Measurements from ENCODE around the gene SIAH3. TPM values are rescaled to one million over a fixed set of nuclear protein-coding genes. Genes with fewer than 3 reads are reported as not detected.

The SIAH3 gene
- total and polyA plus RNA-seq, 7 donors, result 0.01 TPM; not detected in 6

DNA sequence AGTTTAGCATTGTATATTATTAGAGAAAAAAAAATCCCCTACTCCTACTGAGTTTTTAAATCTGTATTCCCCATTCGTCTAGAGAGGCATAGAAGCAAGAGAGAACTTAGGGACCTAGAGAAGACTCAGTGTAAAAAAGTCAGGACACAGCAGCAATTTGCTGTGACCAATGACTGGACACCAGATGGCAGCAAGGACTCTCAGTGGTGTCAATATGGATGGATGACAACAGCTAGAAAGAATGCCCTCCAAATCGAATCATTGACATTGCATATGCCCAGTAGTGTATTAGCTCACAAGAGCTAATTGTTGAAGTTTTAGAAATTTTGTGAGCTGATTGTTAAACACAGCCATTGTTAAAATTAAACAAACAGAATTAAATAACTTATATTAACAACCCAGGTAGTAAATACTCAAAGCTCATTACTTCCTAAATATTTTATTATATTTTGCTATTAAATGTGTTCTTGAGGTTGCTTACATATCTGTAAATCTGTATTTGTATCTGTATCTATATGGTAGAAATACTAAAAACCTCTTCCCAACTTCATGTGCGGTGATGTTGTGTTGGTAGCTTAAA lies 43.9 kb downstream of the SIAH3 start:
- H3K27ac ChIP-seq, result no peak overlapping the region
- TF ChIP-seq EP300 (IDR thresholded peaks at IDR 0.05) (no peak), POLR2A (IDR thresholded peaks at IDR 0.05) (no peak), POLR2AphosphoS5 (IDR thresholded peaks at IDR 0.05) (no peak)
- TF ChIP-seq, protein P1, sequence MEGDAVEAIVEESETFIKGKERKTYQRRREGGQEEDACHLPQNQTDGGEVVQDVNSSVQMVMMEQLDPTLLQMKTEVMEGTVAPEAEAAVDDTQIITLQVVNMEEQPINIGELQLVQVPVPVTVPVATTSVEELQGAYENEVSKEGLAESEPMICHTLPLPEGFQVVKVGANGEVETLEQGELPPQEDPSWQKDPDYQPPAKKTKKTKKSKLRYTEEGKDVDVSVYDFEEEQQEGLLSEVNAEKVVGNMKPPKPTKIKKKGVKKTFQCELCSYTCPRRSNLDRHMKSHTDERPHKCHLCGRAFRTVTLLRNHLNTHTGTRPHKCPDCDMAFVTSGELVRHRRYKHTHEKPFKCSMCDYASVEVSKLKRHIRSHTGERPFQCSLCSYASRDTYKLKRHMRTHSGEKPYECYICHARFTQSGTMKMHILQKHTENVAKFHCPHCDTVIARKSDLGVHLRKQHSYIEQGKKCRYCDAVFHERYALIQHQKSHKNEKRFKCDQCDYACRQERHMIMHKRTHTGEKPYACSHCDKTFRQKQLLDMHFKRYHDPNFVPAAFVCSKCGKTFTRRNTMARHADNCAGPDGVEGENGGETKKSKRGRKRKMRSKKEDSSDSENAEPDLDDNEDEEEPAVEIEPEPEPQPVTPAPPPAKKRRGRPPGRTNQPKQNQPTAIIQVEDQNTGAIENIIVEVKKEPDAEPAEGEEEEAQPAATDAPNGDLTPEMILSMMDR (IDR thresholded peaks at IDR 0.05), result no peak
- WGBS, 2 donors, result 54 to 65% methylated on average over 3 of the region's 3 CpGs
- no peaks in the 10 kb centered on the region for H3K9me3 ChIP-seq
- intact Hi-C loops (cut with DNase I), result no loop called here
- DNase-seq, result no peak
- no peaks in the 10 kb centered on the region for H3K4me1 ChIP-seq
- H3K27me3 ChIP-seq, result no peaks in the 10 kb centered on the region
- H3K36me3 ChIP-seq, result no peaks in the 10 kb centered on the region
- H3K4me3 ChIP-seq, result no peak overlapping the region

DNA sequence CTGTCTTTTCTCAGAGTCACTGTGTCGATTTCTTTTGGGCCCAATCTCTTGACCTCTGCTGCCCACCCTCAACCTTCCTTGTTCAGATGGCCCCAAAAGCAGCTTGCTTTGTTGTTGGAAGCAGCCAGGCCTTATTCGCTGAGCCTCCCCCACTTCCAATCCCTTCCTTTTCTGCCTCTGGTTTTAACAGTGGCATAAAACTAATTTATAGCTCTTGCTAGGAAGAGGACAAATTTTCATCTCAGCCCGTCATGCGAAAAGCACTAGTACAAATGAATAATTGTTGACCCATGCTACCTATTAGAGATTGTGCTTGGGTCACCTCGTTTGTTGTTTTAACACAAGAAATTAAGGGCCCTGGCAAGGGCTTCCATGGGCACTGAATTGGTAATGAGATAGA lies 51.1 kb downstream of the SIAH3 start:
- 78% methylated on average over 5 of the region's 5 CpGs for whole genome bisulfite sequencing, 2 donors
- Histone ChIP-seq H3K4me3 (no peak overlapping the region), H3K27ac (no peak overlapping the region), H3K9me3 (no peaks in the 10 kb centered on the region), H3K36me3 (no peaks in the 10 kb centered on the region), H3K27me3 (no peaks in the 10 kb centered on the region), H3K4me1 (no peaks in the 10 kb centered on the region)
- no peak for DNase-seq
- TF ChIP-seq POLR2AphosphoS5 (IDR thresholded peaks at IDR 0.05), result no peak
- no peak for TF ChIP-seq EP300 (IDR thresholded peaks at IDR 0.05)
- no peak for TF ChIP-seq POLR2A (IDR thresholded peaks at IDR 0.05)
- TF ChIP-seq, protein P1 (IDR thresholded peaks at IDR 0.05), result no peak
- intact Hi-C loops (cut with DNase I), result no loop called here

DNA sequence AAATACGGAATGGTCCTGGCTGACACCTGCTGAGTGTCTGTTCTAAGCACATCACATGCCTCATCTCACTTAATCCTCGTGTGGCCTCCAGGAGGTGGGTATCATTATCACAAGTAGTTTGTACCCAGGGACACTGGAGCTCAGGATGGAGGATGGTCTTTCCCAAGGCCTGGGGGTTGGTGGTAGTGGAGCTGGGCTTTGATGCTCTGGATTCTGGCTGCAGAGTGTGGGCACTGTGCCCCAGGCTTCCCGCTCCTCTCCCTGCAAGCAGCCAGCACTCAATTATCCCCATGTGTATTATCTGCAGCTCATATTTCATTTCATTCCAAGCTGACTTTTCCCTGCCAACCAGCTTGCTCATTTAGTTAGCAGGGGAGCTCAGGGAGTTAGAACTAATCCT lies 52.1 kb downstream of the SIAH3 start:
- H3K4me3 ChIP-seq, result no peak overlapping the region
- intact Hi-C loops (cut with DNase I), result no loop called here
- H3K27me3 ChIP-seq, result no peaks in the 10 kb centered on the region
- 76 to 85% methylated on average over 3 of the region's 3 CpGs for WGBS, 2 donors
- no peaks in the 10 kb centered on the region for H3K4me1 ChIP-seq
- DNase-seq, result no peak
- H3K9me3 ChIP-seq, result no peaks in the 10 kb centered on the region
- TF ChIP-seq POLR2AphosphoS5 (IDR thresholded peaks at IDR 0.05), result no peak
- TF ChIP-seq, protein P1 (IDR thresholded peaks at IDR 0.05), result no peak
- TF ChIP-seq POLR2A (IDR thresholded peaks at IDR 0.05), result no peak
- no peak for TF ChIP-seq EP300 (IDR thresholded peaks at IDR 0.05)
- no peak overlapping the region for H3K27ac ChIP-seq
- H3K36me3 ChIP-seq, result no peaks in the 10 kb centered on the region

DNA sequence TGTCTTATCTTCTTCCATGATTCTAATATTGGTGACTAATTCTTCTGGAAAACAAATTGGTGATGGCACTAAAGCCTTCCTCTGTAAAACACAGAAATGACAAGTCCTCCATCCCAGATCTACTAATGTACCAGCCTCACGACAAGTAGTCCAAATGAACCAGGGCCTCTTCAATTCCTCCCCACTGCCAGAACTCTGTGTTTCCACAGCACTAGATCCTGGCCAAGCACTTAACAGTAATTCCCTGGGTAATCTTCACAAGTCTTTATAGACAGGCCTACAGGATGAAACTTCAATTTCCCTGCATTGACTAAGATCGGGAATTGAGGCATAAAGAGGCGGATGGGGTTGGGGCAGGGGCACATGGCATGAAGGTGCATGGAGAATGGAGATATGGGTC lies 52.7 kb downstream of the SIAH3 start:
- Histone ChIP-seq H3K36me3 (no peaks in the 10 kb centered on the region), H3K4me3 (no peak overlapping the region), H3K9me3 (no peaks in the 10 kb centered on the region), H3K27ac (no peak overlapping the region), H3K27me3 (no peaks in the 10 kb centered on the region), H3K4me1 (no peaks in the 10 kb centered on the region)
- whole genome bisulfite sequencing, 2 donors, result 95 to 96% methylated on average over 3 of the region's 3 CpGs
- no peak for TF ChIP-seq POLR2AphosphoS5 (IDR thresholded peaks at IDR 0.05)
- no peak for TF ChIP-seq EP300 (IDR thresholded peaks at IDR 0.05)
- TF ChIP-seq, protein P1 (IDR thresholded peaks at IDR 0.05), result no peak
- TF ChIP-seq POLR2A (IDR thresholded peaks at IDR 0.05), result no peak
- intact Hi-C loops (cut with DNase I), result no loop called here
- no peak for DNase-seq

Measured in sigmoid colon (tissue), 7 donors.